H54 (cell line): ENCODE measurements around the gene APOE.
"Not testable (repeated sequence)": the region's sequence is repeated elsewhere in the genome, so short reads cannot be mapped to it uniquely, and the experiment has no call there.

Source experiments
- DNase-seq: peaks from one replicate; pipeline ENCODE4 v3.0.0; 2011; ENCODE audit warnings: low spot score, mixed read lengths; ENCODE audit not compliant: insufficient read length
- FAIRE-seq: peaks from 3 replicates; lab custom pipeline; 2011; peaks lifted over from hg19 to GRCh38; lab: Jason Lieb, UNC
- POLR2A ChIP-seq: IDR thresholded peaks from 2 replicates; pipeline ENCODE4 v1.6.1; 2011; ENCODE audit warnings: low read depth, mild to moderate bottlenecking, low read length

Gene APOE

DNA sequence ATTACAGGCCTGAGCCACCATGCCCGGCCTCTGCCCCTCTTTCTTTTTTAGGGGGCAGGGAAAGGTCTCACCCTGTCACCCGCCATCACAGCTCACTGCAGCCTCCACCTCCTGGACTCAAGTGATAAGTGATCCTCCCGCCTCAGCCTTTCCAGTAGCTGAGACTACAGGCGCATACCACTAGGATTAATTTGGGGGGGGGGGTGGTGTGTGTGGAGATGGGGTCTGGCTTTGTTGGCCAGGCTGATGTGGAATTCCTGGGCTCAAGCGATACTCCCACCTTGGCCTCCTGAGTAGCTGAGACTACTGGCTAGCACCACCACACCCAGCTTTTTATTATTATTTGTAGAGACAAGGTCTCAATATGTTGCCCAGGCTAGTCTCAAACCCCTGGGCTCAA lies 4.2 kb downstream of the APOE start:
- FAIRE-seq (no peak), DNase-seq (no peak)
- TF ChIP-seq POLR2A, result no peak

DNA sequence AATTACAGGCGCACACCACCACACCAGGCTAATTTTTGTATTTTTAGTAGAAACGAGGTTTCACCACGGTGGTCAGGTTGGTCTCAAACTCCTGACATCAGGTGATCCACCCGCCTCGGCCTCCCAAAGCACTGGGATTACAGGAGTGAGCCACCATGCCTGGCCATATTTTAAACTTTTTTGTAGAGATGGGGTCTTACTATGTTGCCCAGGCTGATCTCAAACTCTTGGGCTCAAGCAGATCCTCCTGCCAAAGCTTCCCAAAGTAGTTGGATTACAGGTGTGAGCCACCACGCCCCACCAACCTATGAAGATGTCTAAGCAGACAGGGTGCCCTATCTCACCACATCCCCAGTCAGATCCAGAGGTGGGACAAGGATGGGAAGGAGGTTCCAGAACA lies 6.3 kb downstream of the APOE start:
- DNase-seq, FAIRE-seq: not testable (repeated sequence)

- DNase-seq, result no peak
- no peak for TF ChIP-seq POLR2A
- FAIRE-seq, result no peak
Observed at GRCh38 chr19:44912854-44913253, 7.3 kb downstream of the APOE start.

GRCh38 chr19:44913512-44914432 lies 8.2 kb downstream of the APOE start:
- not testable (repeated sequence) for DNase-seq

GRCh38 chr19:44914433-44915206 lies 9.0 kb downstream of the APOE start, which contains the start of gene APOC1:
APOC1 (plus strand) TSS chr19:44914608; CDS start chr19:44914892, 284 bp downstream.
- not testable (repeated sequence) for FAIRE-seq
- DNase-seq, result peak; percentile 87

More at GRCh38 chr19:44913512-44914432, 8.2 kb downstream of the APOE start:
- not testable (repeated sequence) for FAIRE-seq

DNA sequence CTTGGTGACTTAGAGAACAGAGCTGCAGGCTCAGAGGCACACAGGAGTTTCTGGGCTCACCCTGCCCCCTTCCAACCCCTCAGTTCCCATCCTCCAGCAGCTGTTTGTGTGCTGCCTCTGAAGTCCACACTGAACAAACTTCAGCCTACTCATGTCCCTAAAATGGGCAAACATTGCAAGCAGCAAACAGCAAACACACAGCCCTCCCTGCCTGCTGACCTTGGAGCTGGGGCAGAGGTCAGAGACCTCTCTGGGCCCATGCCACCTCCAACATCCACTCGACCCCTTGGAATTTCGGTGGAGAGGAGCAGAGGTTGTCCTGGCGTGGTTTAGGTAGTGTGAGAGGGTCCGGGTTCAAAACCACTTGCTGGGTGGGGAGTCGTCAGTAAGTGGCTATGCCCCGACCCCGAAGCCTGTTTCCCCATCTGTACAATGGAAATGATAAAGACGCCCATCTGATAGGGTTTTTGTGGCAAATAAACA lies 18.7 kb downstream of the APOE start:
- FAIRE-seq (no peak), DNase-seq (no peak)
- TF ChIP-seq POLR2A, result no peak

DNA sequence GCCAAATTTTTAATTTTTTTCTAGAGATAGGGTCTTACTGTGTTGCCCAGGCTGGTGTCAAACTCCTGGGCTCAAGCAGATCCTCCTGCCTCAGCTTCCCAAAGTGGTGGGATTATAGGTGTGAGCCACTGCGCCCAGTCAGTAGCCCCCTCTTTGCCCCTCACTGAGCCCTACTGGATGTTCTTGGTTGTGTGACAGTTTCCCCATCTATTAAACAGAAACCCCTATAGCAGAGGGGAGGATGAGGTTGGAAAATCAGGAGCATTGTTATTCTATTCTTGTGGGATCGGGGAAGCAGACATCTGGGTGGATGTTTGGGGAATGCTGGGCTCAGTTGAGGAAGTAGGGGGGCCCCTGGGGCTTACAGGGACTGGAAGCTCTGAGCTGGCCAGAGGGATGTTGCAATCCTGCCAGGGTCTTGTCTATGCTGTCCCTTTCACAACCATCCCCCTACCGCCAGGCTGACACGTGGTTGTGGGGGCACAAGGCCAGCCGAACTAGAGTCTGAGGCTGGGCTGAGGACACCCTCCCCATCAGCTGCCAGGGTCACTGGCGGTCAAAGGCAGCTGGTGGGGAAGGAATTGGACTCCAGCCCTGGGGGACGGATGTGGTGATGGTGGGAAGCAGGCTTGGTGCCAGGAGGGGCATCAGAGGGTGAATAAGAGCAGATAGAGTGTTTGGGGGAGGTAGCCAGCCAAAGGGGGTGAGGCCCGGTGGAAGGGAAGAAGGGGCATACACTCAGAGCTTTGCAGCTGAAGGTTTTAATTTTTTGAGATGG lies 19.7 kb downstream of the APOE start:
- FAIRE-seq (no peak), DNase-seq (no peak)
- TF ChIP-seq POLR2A, result no peak

- FAIRE-seq, DNase-seq: not testable (repeated sequence)
Observed at GRCh38 chr19:44926245-44927077, 20.9 kb downstream of the APOE start.

DNA sequence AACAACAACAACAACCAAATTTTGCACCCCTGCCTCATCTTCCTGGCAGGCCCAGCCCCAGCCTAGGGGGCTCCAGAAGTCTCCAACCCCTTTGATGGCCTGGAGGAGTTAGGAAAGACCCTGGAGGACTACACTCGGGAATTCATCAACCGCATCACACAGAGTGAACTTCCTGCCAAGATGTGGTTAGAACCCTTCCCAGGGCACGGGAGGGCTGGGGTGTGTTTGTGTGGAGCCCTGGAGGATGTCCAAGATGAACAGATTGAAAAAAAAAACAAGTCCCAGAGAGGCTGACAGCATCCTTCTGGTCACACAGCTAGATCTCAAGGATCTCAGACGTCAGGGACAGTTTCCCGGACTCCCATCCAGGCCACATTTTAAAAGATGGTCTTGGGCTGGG lies 22.1 kb downstream of the APOE start:
- DNase-seq (no peak), FAIRE-seq (no peak)
- no peak for TF ChIP-seq POLR2A

DNA sequence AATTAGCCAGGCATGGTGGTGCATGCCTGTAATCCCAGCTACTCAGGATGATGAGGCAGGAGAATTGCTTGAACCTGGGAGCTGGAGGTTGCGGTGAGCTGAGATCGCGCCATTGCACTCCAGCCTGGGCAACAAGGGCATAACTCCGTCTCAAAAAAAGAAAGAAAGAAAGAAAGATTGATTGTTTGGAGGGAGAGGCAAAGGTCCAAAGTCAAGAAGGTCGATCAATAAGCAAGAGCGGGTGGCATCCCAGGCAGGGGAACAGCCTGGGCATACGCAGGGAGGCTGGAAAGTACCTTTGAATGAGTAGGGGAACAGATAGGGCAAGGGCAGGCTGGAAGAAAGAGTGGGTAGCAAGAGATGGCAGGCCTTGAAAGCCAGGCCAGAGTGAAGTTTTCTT lies 24.5 kb downstream of the APOE start:
- no peak for TF ChIP-seq POLR2A
- FAIRE-seq (no peak), DNase-seq (no peak)

DNA sequence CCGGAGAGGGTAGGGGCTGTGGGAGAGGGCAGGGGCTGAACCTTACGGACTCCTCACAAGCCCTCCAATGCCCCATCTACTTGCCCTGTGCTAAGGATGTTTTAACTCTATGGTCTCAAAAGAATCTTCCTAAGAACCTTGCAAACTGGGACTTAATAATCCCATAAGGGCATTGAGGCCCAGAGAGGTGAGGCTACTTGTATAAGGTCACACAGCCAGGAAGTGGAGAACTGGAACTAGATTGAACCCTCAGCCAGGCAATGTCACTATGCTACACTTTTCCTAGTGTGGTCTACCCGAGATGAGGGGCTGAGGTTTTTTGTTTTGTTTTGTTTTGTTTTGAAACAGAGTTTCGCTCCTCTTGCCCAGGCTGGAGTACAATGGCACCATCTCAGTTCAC lies 25.9 kb downstream of the APOE start:
- no peak for TF ChIP-seq POLR2A
- no peak for DNase-seq
- FAIRE-seq, result no peak

DNA sequence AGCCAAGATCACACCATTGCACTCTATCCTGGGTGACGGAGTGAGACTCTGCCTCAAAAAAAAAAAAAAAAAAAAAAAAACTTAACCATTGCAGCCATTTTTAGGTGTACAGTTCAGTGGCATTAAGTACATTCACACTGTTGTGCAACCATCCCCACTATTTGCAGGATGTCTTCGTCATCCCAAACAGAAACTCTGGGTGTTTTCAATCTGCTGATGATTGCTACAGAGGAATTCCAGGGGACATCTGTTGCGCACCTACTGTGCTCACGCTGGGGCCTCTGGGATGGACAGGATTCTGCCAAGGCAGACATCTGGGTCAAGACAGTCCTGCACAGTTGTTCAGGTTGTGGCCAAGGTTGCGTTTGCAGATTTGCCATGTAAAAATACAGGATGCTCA lies 34.1 kb downstream of the APOE start:
- FAIRE-seq (no peak), DNase-seq (no peak)
- no peak for TF ChIP-seq POLR2A

DNA sequence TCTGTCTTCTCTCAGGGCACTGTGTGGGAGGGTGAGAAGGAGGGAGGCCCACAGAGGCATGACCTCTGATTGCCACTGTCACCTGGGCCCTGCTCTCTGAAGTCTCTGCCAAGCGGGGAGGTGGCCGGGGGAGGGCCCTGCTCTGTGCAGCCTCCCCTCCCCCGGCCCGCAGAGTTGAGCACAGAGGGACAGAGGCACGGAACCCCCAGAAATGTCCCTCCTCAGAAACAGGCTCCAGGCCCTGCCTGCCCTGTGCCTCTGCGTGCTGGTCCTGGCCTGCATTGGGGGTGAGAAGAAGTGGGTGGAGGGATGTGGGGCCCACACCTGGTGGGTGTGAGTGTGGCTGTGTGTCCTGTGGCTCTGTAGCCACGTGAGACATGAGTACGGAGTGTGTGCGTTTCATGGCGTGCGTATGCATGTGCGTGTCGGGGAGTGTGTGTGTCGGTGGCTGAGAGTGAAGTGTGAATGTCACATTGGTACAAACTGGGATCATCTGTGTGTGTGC lies 36.5 kb downstream of the APOE start, which contains the start of gene APOC4:
Gene APOC4, plus strand, starts transcription at position 171 of the 505 bp plus-strand sequence. Its CDS starts 41 bp downstream, at position 212.
- FAIRE-seq (no peak), DNase-seq (no peak)
- TF ChIP-seq POLR2A, result no peak
